Panc1 (cell line): ENCODE measurements around the gene GALNTL6. TPM values are rescaled to one million over a fixed set of nuclear protein-coding genes. Genes with fewer than 3 reads are reported as not detected.

Experiments
- ATAC-seq: fragments of 200-7000 bp; cut with Tn5 transposase; 2 replicates; pipeline ENCODE4 v1.9.1; 2020; ENCODE audit warnings: mild to moderate bottlenecking, moderate library complexity
- BruUV-seq: library from RNA; stranded (reverse); fragments of 400-500 nt; replicated peaks from 2 replicates; lab custom pipeline; 2021; lab: Mats Ljungman, UMichigan
- CTCF ChIA-PET: fragments of 300-600 bp; sonication (Branson Sonifier 250); formaldehyde crosslinking; loops from one replicate; lab custom pipeline; 2022; ENCODE audit warnings: antibody characterized with exemption; lab: Charles Lee
- POLR2A ChIA-PET: fragments of 300-600 bp; sonication (Branson Sonifier 250); formaldehyde crosslinking; loops from one replicate; lab custom pipeline; 2022; ENCODE audit warnings: antibody characterized with exemption; lab: Charles Lee
- DNase-seq: peaks from one replicate; pipeline ENCODE4 v3.0.0-alpha.2; 2010; ENCODE audit warnings: low read depth, low spot score
- H3K27ac ChIP-seq: 2 replicates; pipeline ENCODE4 v1.5.1; 2011; ENCODE audit warnings: mild to moderate bottlenecking, low read length, inconsistent platforms
- H3K27me3 ChIP-seq: fragments of 200-500 bp; sonication (Bioruptor generic); 2 replicates; pipeline ENCODE4 v1.6.0; 2014; ENCODE audit warnings: low read length, inconsistent platforms; ENCODE audit not compliant: control insufficient read depth, insufficient read depth
- H3K36me3 ChIP-seq: fragments of 200-500 bp; sonication (Bioruptor generic); 2 replicates; pipeline ENCODE4 v1.5.1; 2014; ENCODE audit warnings: inconsistent platforms, mild to moderate bottlenecking, low read length, moderate library complexity; ENCODE audit not compliant: control insufficient read depth, insufficient read depth
- H3K4me1 ChIP-seq: 2 replicates; pipeline ENCODE4 v1.5.1; 2011; ENCODE audit warnings: inconsistent platforms, mild to moderate bottlenecking, low read length, moderate library complexity; ENCODE audit not compliant: control insufficient read depth, insufficient read depth
- H3K4me3 ChIP-seq, 2 experiments: 2 replicates each; pipeline ENCODE4 v1.5.1; 2011 to 2012; ENCODE audit warnings: low read depth in 2 of 2, low read length in 2 of 2, mild to moderate bottlenecking in 2 of 2, inconsistent platforms in 1 of 2, moderate library complexity in 1 of 2
- H3K9me3 ChIP-seq: fragments of 200-500 bp; sonication (Bioruptor generic); 2 replicates; pipeline ENCODE4 v1.5.1; 2014; ENCODE audit warnings: low read depth, mild to moderate bottlenecking, inconsistent platforms, low read length, moderate library complexity; ENCODE audit not compliant: control insufficient read depth, insufficient read depth
- CTCF ChIP-seq: fragments of 450-650 bp; IDR thresholded peaks from 2 replicates; pipeline ENCODE4 v1.5.1; 2017; ENCODE audit warnings: mild to moderate bottlenecking
- POLR2AphosphoS5 ChIP-seq: IDR thresholded peaks from 2 replicates; pipeline ENCODE4 v1.6.1; 2012; ENCODE audit warnings: mild to moderate bottlenecking, low read depth, low read length, moderate library complexity
- REST ChIP-seq, 2 experiments: IDR thresholded peaks; 2 replicates each; pipeline ENCODE4 v1.6.1; 2011 to 2012; ENCODE audit warnings: low read depth in 2 of 2, control low read depth in 1 of 2, low read length in 1 of 2, mild to moderate bottlenecking in 1 of 2, moderate library complexity in 1 of 2; ENCODE audit not compliant: insufficient read depth in 1 of 2
- SIN3A ChIP-seq: IDR thresholded peaks from 2 replicates; pipeline ENCODE4 v1.6.1; 2012; ENCODE audit warnings: low read depth, mild to moderate bottlenecking, low read length, moderate library complexity, borderline replicate concordance; ENCODE audit not compliant: insufficient read depth
- TCF7L2 ChIP-seq: IDR thresholded peaks from 2 replicates; pipeline ENCODE4 v1.6.1; 2011; ENCODE audit warnings: mild to moderate bottlenecking, low read depth, low read length, inconsistent platforms
- in situ Hi-C: cut with HindIII; loops from 2 replicates; pipeline ENCODE4 v1.10.0; 2016; ENCODE audit warnings: low sequenced_read_pairs, low pct_unique_long_range_greater_than_20kb
- intact Hi-C: fragments of 100-400 bp; cut with micrococcal nuclease; formaldehyde crosslinking; loops from one replicate; pipeline ENCODE4 v1.10.0; 2022; ENCODE audit not compliant: unreplicated experiment
- total RNA-seq: library from RNA; stranded (reverse); gene quantifications from one replicate; pipeline ENCODE4 v1.2.1, GENCODE V29; 2021; ENCODE audit not compliant: unreplicated experiment

The GALNTL6 gene
- total RNA-seq, 1 experiment from 2014 or later = not detected

- TF ChIP-seq SIN3A (no peak), CTCF (no peak)
- POLR2A ChIA-PET = no interaction called here
- Histone ChIP-seq H3K27ac (no peak overlapping the region), H3K9me3 (no peaks in the 10 kb centered on the region), H3K4me3 (no peak overlapping the region), H3K36me3 (no peaks in the 10 kb centered on the region), H3K4me1 (no peaks in the 10 kb centered on the region), H3K27me3 (no peaks in the 10 kb centered on the region; the same call in 1 of the 2 replicates)
- DNase-seq (no peak), ATAC-seq (no peak)
- in situ Hi-C loops (no loop called here), intact Hi-C loops (no loop called here)
- CTCF ChIA-PET = no interaction called here
- no TSS peak for BruUV-seq
These were observed 1000.2 kb downstream of the GALNTL6 start for GRCh38 chr4:172813359-172813923.

- H3K27me3 ChIP-seq = no peaks in the 10 kb centered on the region; the same call in 1 of the 2 replicates
- no peaks in the 10 kb centered on the region for H3K36me3 ChIP-seq
- no peak for TF ChIP-seq POLR2AphosphoS5
- ChIA-PET POLR2A (no interaction called here), CTCF (no interaction called here)
- H3K4me1 ChIP-seq = no peaks in the 10 kb centered on the region
- no peak overlapping the region for H3K27ac ChIP-seq
- no peaks in the 10 kb centered on the region for H3K9me3 ChIP-seq
- no TSS peak for BruUV-seq
- no peak for DNase-seq
- no peak for ATAC-seq
- in situ Hi-C loops (no loop called here), intact Hi-C loops (no loop called here)
- H3K4me3 ChIP-seq = no peak overlapping the region
These were observed 1002.4 kb downstream of the GALNTL6 start for GRCh38 chr4:172815499-172816164.

GRCh38 chr4:172818901-172819300, 1005.7 kb downstream of the GALNTL6 start:
- ATAC-seq (no peak), DNase-seq (no peak)
- TF ChIP-seq SIN3A (no peak), POLR2AphosphoS5 (no peak), TCF7L2 (no peak), REST (IDR thresholded peaks at IDR 0.05; ENCODE audit: insufficient read depth in 1 of 2, low read depth in 2 of 2, low read length in 1 of 2) (no peak)
- Histone ChIP-seq H3K9me3 (no peaks in the 10 kb centered on the region), H3K27ac (no peak overlapping the region), H3K36me3 (no peaks in the 10 kb centered on the region), H3K4me3 (no peak overlapping the region), H3K27me3 (no peaks in the 10 kb centered on the region; the same call in 1 of the 2 replicates), H3K4me1 (no peaks in the 10 kb centered on the region)
- BruUV-seq = no TSS peak
- in situ Hi-C loops = no loop called here
- POLR2A ChIA-PET = no interaction called here
- CTCF ChIA-PET = no interaction called here
- intact Hi-C loops = no loop called here
